ENCODE results near the gene OPN3. TPM values are rescaled to one million over a fixed set of nuclear protein-coding genes. Genes with fewer than 3 reads are reported as not detected.
"Not testable (repeated sequence)": the region's sequence is repeated elsewhere in the genome, so short reads cannot be mapped to it uniquely, and the experiment has no call there.

The OPN3 gene
- total and polyA plus RNA-seq, 4 donors = 11.3 to 19.1 (median 15.5) TPM

- no peak for TF ChIP-seq REST (IDR thresholded peaks at IDR 0.05)
- no peak for TF ChIP-seq YY1 (IDR thresholded peaks at IDR 0.05)
- TF ChIP-seq ATF3 (IDR thresholded peaks at IDR 0.05) = no peak
- no peak for TF ChIP-seq NR2F2 (IDR thresholded peaks at IDR 0.05)
- no peak for TF ChIP-seq MAX (IDR thresholded peaks at IDR 0.05)
- TF ChIP-seq JUND (IDR thresholded peaks at IDR 0.05) = no peak
- no peak for TF ChIP-seq CTCF (IDR thresholded peaks at IDR 0.05; ENCODE audit: low read depth, low read length, missing input control)
- TF ChIP-seq HNF4A (conservative IDR thresholded peaks at IDR 0.05) = no peak
- TF ChIP-seq FOXA1 (IDR thresholded peaks at IDR 0.05) = no peak
- TF ChIP-seq RAD21 (IDR thresholded peaks at IDR 0.05) = no peak
- no peak for TF ChIP-seq ZBTB33 (IDR thresholded peaks at IDR 0.05)
- no peak for TF ChIP-seq GABPA (IDR thresholded peaks at IDR 0.05 in 1 of 2, conservative IDR thresholded peaks at IDR 0.05 in 1 of 2)
- TF ChIP-seq EGR1 (IDR thresholded peaks at IDR 0.05; ENCODE audit: low read depth in 2 of 2) = no peak
- no peak for TF ChIP-seq TAF1 (conservative IDR thresholded peaks at IDR 0.05)
- TF ChIP-seq SP1 (IDR thresholded peaks at IDR 0.05) = no peak
- Histone ChIP-seq H3K27me3 (ENCODE audit: control insufficient read depth in 4 of 4, insufficient read depth in 4 of 4, low read length in 3 of 4) (no peaks in the 10 kb centered on the region), H3K9ac (ENCODE audit: low read depth in 1 of 2, low read length in 2 of 2) (no peak overlapping the region), H3K36me3 (ENCODE audit: control insufficient read depth in 4 of 4, insufficient read depth in 3 of 4, low read depth in 1 of 4, low read length in 3 of 4) (no peaks in the 10 kb centered on the region), H3K9me3 (ENCODE audit: control insufficient read depth in 4 of 4, low read length in 3 of 4) (no peaks in the 10 kb centered on the region), H3K4me3 (ENCODE audit: low read depth in 1 of 3, low read length in 3 of 3) (no peak overlapping the region), H3K27ac (ENCODE audit: low read depth in 1 of 2, low read length in 2 of 2) (no peak overlapping the region), H3K4me1 (ENCODE audit: control insufficient read depth in 4 of 4, insufficient read depth in 4 of 4, low read length in 3 of 4) (no peaks in the 10 kb centered on the region)
- 89% methylated on average over 5 of the region's 5 CpGs for WGBS
- no peak for DNase-seq (ENCODE audit: low spot score)
These were observed 20.3 kb upstream of the OPN3 start for GRCh38 chr1:241660424-241660972.

GRCh38 chr1:241659016-241659415 lies 18.8 kb upstream of the OPN3 start:
- not testable (repeated sequence) for H3K9ac ChIP-seq (ENCODE audit: low read depth in 1 of 2, low read length in 2 of 2); H3K27ac ChIP-seq (ENCODE audit: low read depth in 1 of 2, low read length in 2 of 2); H3K4me3 ChIP-seq (ENCODE audit: low read depth in 1 of 3, low read length in 3 of 3); H3K9me3 ChIP-seq (ENCODE audit: control insufficient read depth in 4 of 4, low read length in 3 of 4); H3K27me3 ChIP-seq (ENCODE audit: control insufficient read depth in 4 of 4, insufficient read depth in 4 of 4, low read length in 3 of 4); H3K36me3 ChIP-seq (ENCODE audit: control insufficient read depth in 4 of 4, insufficient read depth in 3 of 4, low read depth in 1 of 4, low read length in 3 of 4); DNase-seq (ENCODE audit: low spot score); H3K4me1 ChIP-seq (ENCODE audit: control insufficient read depth in 4 of 4, insufficient read depth in 4 of 4, low read length in 3 of 4)
- 93% methylated on average over 2 of the region's 2 CpGs for WGBS
